IPS DF 6.9 (cell line): ENCODE measurements around the gene DYNC2LI1.
A peak's percentile ranks its signal among the peaks of the same experiment; 100 is the strongest.

Experiments used
- DNase-seq: peaks from one replicate; pipeline ENCODE4 v3.0.0-alpha.2; 2013; ENCODE audit warnings: low read depth, low spot score
- H3K27ac ChIP-seq: one replicate; pipeline ENCODE4 v1.5.1; 2013; ENCODE audit warnings: low read length, control low read depth
- H3K27me3 ChIP-seq: 2 replicates; pipeline ENCODE4 v1.6.1; 2013; ENCODE audit warnings: mild to moderate bottlenecking, low read length; ENCODE audit not compliant: control insufficient read depth, insufficient read depth
- H3K36me3 ChIP-seq: 2 replicates; pipeline ENCODE4 v1.6.1; 2013; ENCODE audit warnings: low read length; ENCODE audit not compliant: control insufficient read depth, insufficient read depth
- H3K4me1 ChIP-seq: 2 replicates; pipeline ENCODE4 v1.6.1; 2013; ENCODE audit warnings: low read length; ENCODE audit not compliant: control insufficient read depth, insufficient read depth
- H3K4me3 ChIP-seq: 2 replicates; pipeline ENCODE4 v1.5.1; 2013; ENCODE audit warnings: mild to moderate bottlenecking, low read length
- H3K9me3 ChIP-seq: 2 replicates; pipeline ENCODE4 v1.6.1; 2013; ENCODE audit warnings: low read length, inconsistent platforms; ENCODE audit not compliant: control insufficient read depth, insufficient read depth
- whole genome bisulfite sequencing: extraction: QIAGEN DNeasy Blood & Tissue Kit; methylation state at CpG from one replicate; pipeline ENCODE4 v1.1.7; 2013; ENCODE audit warnings: mixed read lengths, missing lambda C conversion rate; ENCODE audit not compliant: insufficient read length, insufficient coverage; 5-methylcytosine and 5-hydroxymethylcytosine counted together

DYNC2LI1 gene

DNA sequence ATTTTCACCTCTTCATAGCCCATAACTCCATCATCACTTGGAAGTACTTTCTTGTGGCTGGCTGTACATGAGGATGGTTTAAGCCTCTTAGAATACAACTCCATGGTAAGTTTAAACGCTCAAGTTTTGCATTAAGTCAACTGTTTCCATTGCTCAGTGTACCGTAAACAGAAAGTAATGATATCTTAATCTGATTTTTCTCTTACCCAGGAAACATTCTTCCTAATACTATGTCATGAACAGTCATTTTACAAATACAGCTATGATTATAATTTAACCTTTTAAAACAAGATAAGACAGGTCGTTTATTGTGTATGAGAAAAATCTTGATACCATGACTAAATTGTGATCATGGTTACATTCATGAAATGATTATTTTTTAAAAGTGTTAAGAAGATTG lies 11.6 kb upstream of the DYNC2LI1 start:
- Histone ChIP-seq H3K4me3 (no peak overlapping the region), H3K36me3 (no peaks in the 10 kb centered on the region), H3K27me3 (no peaks in the 10 kb centered on the region), H3K4me1 (no peaks in the 10 kb centered on the region), H3K27ac (no peak overlapping the region), H3K9me3 (no peaks in the 10 kb centered on the region)
- DNase-seq = no peak
- WGBS = no CpG with 5 or more reads among the region's 3 CpGs

DNA sequence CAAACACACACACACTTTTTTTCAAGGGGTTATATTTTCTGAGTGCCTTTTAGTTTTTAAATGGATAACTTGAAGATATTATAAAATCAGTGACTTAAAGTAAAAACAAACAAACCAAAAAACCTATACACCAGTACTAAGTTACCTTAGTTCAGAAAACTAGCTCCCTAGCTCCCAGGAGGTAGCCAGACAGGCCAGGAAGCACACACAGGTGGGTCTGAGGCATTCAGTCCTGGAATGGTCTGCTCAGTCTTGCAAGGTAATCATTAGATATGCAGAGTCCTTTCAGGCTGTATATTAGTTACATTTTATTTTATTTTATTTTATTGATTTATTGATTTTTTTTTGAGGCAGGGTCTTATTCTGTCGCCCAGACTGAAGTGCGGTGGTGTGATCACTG lies 10.7 kb upstream of the DYNC2LI1 start:
- Histone ChIP-seq H3K4me3 (no peak overlapping the region), H3K36me3 (no peaks in the 10 kb centered on the region), H3K9me3 (no peaks in the 10 kb centered on the region), H3K27me3 (no peaks in the 10 kb centered on the region), H3K4me1 (no peaks in the 10 kb centered on the region), H3K27ac (no peak overlapping the region)
- no peak for DNase-seq
- WGBS = no CpG with 5 or more reads among the region's 2 CpGs

DNA sequence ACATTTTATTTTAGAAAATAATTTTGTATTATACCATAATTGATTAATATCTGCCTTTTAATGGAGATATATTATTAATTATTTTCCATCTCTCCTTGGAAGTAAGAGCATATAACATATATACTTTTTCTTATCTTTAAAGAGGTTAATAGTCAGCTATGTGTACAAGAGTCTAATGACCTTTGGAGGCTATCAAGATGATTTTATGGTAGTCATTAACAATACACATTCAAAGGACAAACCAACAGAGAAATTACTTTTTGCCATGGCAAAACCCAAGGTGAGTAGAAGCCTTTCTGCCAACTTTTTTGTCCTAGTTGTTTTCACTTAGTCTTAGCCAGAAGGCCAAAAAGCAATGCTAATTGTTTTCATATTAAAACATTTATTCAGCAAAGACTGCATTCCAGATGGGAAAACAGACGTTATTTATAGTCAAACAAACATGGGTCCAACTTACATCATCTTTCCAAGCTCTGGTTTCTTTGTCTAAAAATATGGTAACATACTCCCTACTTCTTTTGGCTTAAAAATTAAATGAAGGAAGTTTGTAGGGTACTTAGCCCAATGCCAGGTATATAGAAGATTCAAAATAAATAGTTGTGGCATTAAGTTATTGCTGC lies 9.6 kb upstream of the DYNC2LI1 start:
- H3K27me3 ChIP-seq = no peaks in the 10 kb centered on the region
- no peak overlapping the region for H3K27ac ChIP-seq
- no peak overlapping the region for H3K4me3 ChIP-seq
- DNase-seq = no peak
- H3K9me3 ChIP-seq = no peaks in the 10 kb centered on the region
- no peaks in the 10 kb centered on the region for H3K4me1 ChIP-seq
- WGBS = no CpG with 5 or more reads among the region's 1 CpG
- no peaks in the 10 kb centered on the region for H3K36me3 ChIP-seq

DNA sequence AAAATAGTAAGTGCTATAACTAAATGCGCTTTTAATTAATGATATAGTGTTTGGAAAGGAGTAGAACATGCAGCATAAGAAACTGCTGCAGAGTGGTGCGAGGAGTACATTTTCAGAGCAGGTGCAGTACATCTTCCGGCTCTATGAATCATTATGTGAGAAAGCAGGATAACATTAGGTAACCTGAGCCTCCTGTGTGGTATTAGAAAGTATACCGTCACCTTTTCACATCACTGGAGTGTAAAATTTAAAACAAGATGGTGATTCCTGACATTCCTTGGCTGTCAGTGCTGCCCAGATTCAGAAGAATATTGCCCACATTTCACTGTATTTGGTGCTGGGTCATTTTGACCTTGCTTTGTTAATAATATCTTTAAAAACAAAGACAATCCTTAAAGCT lies 7.8 kb upstream of the DYNC2LI1 start:
- Histone ChIP-seq H3K36me3 (no peaks in the 10 kb centered on the region), H3K4me3 (no peak overlapping the region), H3K9me3 (no peaks in the 10 kb centered on the region), H3K27me3 (no peaks in the 10 kb centered on the region), H3K27ac (no peak overlapping the region), H3K4me1 (no peaks in the 10 kb centered on the region)
- no CpG with 5 or more reads among the region's 4 CpGs for WGBS
- DNase-seq = no peak

DNA sequence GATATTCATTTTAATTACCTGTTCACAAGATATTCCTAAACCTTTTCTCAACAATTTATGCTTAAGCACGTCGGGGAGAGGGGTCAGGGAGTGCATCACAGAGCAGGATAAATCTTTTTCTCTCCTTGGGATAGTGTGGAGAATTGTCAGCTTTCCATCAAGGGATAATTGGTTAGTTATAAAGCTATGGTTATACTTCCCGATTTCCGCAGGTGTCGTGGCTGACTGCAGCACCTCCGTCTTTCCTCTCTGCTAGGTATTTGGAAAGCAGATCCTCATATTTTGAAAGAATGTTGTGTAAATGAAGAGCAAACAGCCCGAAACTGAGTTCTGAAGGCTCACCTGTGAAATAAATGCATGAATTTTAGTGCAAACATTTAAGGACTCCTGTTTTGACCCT lies 778 bp downstream of the DYNC2LI1 start:
- no peaks in the 10 kb centered on the region for H3K36me3 ChIP-seq
- H3K27ac ChIP-seq = no peak overlapping the region
- H3K27me3 ChIP-seq = no peaks in the 10 kb centered on the region
- H3K4me1 ChIP-seq = no peaks in the 10 kb centered on the region
- no peaks in the 10 kb centered on the region for H3K9me3 ChIP-seq
- no CpG with 5 or more reads among the region's 7 CpGs for WGBS
- H3K4me3 ChIP-seq = peak overlapping the region; percentile 41; the same call in 1 of the 2 replicates
- DNase-seq = no peak

DNA sequence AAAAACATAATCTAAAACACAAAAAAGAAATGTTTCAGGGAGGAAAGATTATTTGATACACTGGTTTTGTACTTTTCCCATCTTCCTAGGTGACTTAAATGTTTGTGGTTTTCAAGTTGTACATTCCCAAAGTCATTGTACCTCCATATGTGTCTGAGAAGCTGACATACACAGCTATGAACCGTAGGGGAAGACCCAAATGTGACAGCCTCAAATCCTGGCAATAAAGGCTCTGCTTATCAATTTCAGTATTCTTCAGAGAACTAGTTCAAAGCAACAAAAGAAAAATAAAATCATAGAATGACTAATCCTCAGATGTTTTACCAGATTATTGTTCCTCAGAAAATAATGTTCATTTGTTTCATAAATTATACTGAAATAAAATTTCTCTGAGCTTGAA lies 2.5 kb downstream of the DYNC2LI1 start:
- no peaks in the 10 kb centered on the region for H3K36me3 ChIP-seq
- no peak overlapping the region for H3K27ac ChIP-seq
- H3K9me3 ChIP-seq = no peaks in the 10 kb centered on the region
- no CpG with 5 or more reads among the region's 1 CpG for WGBS
- no peaks in the 10 kb centered on the region for H3K27me3 ChIP-seq
- no peak overlapping the region for H3K4me3 ChIP-seq
- no peak for DNase-seq
- H3K4me1 ChIP-seq = no peaks in the 10 kb centered on the region

DNA sequence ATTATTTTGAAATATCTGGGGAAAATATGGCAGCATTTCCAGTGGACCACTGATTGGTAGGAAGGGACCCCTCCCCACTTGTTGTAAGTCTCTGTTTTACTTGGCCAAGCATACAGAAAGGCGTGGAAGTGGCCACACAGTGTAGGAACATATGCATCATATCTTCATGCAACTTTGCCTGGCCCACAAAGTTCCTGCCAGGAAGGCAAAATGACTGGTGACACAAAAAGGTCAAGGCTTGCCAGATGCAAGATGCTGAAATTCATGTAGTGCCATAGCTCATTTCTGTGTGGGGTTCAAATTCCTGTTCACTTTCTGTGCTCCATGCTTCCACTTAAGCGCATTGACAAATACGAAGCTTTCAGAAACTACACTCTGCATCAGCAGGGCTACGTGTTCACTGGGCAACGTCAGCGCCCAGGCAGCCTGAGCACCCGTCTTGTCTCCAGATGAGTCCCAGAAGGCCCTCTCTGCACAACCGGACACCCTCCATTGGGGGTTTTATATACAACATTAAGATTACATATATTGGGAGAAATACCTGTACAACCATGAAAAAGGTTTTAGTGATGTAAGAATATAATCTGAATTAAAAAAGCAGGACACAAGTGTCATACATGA lies 3.6 kb downstream of the DYNC2LI1 start:
- WGBS = no CpG with 5 or more reads among the region's 8 CpGs
- H3K36me3 ChIP-seq = no peaks in the 10 kb centered on the region

DNA sequence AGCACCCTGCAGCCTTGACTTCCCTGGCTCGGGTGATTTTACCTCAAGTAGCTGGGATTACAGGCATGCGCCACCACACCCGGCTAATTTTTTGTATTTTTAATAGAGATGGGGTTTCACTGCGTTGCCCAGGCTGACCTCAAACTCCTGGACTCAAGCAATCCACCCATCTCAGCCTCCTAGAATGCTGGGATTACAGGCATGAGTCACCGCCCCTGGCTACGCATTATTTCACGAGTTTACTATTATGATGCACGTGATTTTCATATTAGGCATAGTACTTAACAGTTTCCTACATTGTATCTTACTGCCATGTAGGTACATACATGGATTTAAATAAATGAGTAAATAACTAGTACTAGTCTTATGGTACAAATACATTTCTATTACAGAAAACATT lies 4.4 kb downstream of the DYNC2LI1 start:
- no peak overlapping the region for H3K4me3 ChIP-seq
- no peaks in the 10 kb centered on the region for H3K36me3 ChIP-seq
- H3K9me3 ChIP-seq = no peaks in the 10 kb centered on the region
- no peaks in the 10 kb centered on the region for H3K27me3 ChIP-seq
- H3K27ac ChIP-seq = no peak overlapping the region
- H3K4me1 ChIP-seq = no peaks in the 10 kb centered on the region
- DNase-seq = no peak
- no CpG with 5 or more reads among the region's 8 CpGs for WGBS

More for the DNA sequence above, 3.6 kb downstream of the DYNC2LI1 start:
- no peak for DNase-seq
- Histone ChIP-seq H3K4me3 (no peak overlapping the region), H3K9me3 (no peaks in the 10 kb centered on the region), H3K27ac (no peak overlapping the region), H3K27me3 (no peaks in the 10 kb centered on the region), H3K4me1 (no peaks in the 10 kb centered on the region)

DNA sequence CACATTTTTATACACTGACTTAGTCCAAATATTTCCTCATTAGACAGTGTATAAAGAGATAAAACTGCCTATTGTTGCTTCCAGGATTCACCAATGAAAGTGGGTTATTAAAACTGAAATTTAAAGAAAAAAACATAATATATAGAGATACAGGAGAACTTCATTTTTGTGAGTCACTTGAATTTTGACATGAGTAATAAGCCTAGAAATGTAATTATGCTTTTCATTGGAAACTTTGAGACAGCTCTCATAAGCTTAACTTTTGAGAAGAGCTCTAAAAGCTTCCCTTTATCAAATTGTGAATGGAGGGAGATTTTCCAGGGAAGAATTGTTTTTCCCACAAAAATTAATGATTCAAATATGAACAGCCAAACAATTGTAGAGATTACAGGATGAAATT lies 14.1 kb downstream of the DYNC2LI1 start:
- no peak overlapping the region for H3K27ac ChIP-seq
- no peaks in the 10 kb centered on the region for H3K9me3 ChIP-seq
- DNase-seq = no peak
- no peaks in the 10 kb centered on the region for H3K36me3 ChIP-seq
- no peaks in the 10 kb centered on the region for H3K4me1 ChIP-seq
- no peaks in the 10 kb centered on the region for H3K27me3 ChIP-seq
- H3K4me3 ChIP-seq = no peak overlapping the region

DNA sequence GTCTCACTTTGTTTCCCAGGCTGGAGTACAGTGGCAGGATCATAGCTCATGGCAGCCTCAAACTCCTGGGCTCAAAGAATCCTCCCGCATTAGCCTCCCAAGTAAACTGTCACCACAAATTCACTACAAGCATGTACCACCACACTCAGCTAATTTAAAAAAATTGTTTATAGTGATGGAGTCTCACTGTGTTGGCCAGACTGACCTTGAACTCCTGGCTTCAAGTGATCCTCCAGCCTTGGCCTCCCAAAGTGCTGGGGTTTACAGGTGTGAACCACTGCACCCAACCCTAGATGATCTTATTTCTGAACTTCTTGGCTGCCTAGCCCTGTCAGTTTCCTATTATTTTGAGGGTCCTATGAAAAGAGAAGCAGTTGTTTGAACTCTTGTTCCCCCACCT lies 14.8 kb downstream of the DYNC2LI1 start:
- no peak for DNase-seq
- Histone ChIP-seq H3K36me3 (no peaks in the 10 kb centered on the region), H3K27me3 (no peaks in the 10 kb centered on the region), H3K4me3 (no peak overlapping the region), H3K9me3 (no peaks in the 10 kb centered on the region), H3K27ac (no peak overlapping the region), H3K4me1 (no peaks in the 10 kb centered on the region)
- WGBS = no CpG with 5 or more reads among the region's 1 CpG

DNA sequence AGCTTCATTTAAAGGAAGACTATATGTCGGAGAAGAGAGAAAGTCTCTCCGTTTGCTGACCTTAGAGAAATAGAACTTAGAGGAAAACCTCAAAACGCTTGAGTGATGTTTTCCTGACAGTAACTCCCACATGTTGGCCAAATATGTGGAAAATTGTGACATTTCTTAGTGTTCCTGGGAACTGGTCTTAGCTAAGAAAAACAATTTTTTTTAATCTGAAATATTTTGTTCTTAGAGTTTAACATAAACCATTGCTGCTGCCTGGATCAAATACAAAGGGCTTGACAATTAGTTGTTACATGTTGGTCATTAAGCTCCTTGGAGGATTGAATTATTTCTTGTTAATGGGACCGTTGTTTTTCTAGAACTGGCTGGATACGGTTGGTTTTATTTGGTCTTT lies 16.3 kb downstream of the DYNC2LI1 start:
- Histone ChIP-seq H3K36me3 (no peaks in the 10 kb centered on the region), H3K4me3 (no peak overlapping the region), H3K27ac (no peak overlapping the region), H3K4me1 (no peaks in the 10 kb centered on the region), H3K27me3 (no peaks in the 10 kb centered on the region), H3K9me3 (no peaks in the 10 kb centered on the region)
- DNase-seq = no peak
- WGBS = no CpG with 5 or more reads among the region's 5 CpGs
